A673 (cell line): ENCODE data around the gene PNKD. TPM values are rescaled to one million over a fixed set of nuclear protein-coding genes. Genes with fewer than 3 reads are reported as not detected.

Experiments used
- BruUV-seq: library from RNA; stranded (reverse); fragments of 400-500 nt; replicated peaks from 2 replicates; lab custom pipeline; 2021; lab: Mats Ljungman, UMichigan
- CTCF ChIA-PET: fragments of 300-600 bp; sonication (Branson Sonifier 250); formaldehyde crosslinking; loops from one replicate; lab custom pipeline; 2022; ENCODE audit warnings: antibody characterized with exemption; lab: Charles Lee
- POLR2A ChIA-PET: fragments of 300-600 bp; sonication (Branson Sonifier 250); formaldehyde crosslinking; loops from one replicate; lab custom pipeline; 2022; ENCODE audit warnings: antibody characterized with exemption; ENCODE audit not compliant: low non-redundant PET; lab: Charles Lee
- DNase-seq: peaks from one replicate; pipeline ENCODE4 v3.0.0-alpha.2; 2015; ENCODE audit warnings: low spot score
- H3K27ac ChIP-seq: fragments of 200-600 bp; sonication (generic); 2 replicates; pipeline ENCODE4 v1.5.1; 2016; ENCODE audit warnings: mixed run types, low read depth, mild to moderate bottlenecking, mixed read lengths, antibody characterized with exemption, low read length; ENCODE audit not compliant: poor library complexity, severe bottlenecking
- H3K27me3 ChIP-seq: fragments of 200-600 bp; sonication (generic); replicated peaks from 2 replicates; pipeline ENCODE4 v1.6.1; 2017; ENCODE audit warnings: mixed run types, low read depth, mild to moderate bottlenecking, mixed read lengths, antibody characterized with exemption, low read length; ENCODE audit not compliant: insufficient read depth, poor library complexity
- H3K36me3 ChIP-seq: fragments of 200-600 bp; sonication (generic); 2 replicates; pipeline ENCODE4 v1.6.1; 2016; ENCODE audit warnings: mixed run types, mild to moderate bottlenecking, mixed read lengths, antibody characterized with exemption, low read length; ENCODE audit not compliant: insufficient read depth, poor library complexity, severe bottlenecking
- H3K4me1 ChIP-seq: fragments of 200-600 bp; sonication (generic); 2 replicates; pipeline ENCODE4 v1.6.1; 2017; ENCODE audit warnings: mixed run types, mild to moderate bottlenecking, mixed read lengths, antibody characterized with exemption, low read length; ENCODE audit not compliant: insufficient read depth, poor library complexity, severe bottlenecking
- H3K4me3 ChIP-seq: fragments of 200-600 bp; sonication (generic); 2 replicates; pipeline ENCODE4 v1.5.1; 2016; ENCODE audit warnings: low read depth, mixed run types, mild to moderate bottlenecking, mixed read lengths, low read length; ENCODE audit not compliant: poor library complexity, severe bottlenecking
- H3K9me3 ChIP-seq: fragments of 200-600 bp; sonication (generic); 2 replicates; pipeline ENCODE4 v1.6.1; 2016; ENCODE audit warnings: mixed run types, low read depth, mild to moderate bottlenecking, mixed read lengths, antibody characterized with exemption, low read length; ENCODE audit not compliant: poor library complexity, severe bottlenecking
- EZH2 ChIP-seq: fragments of 200-600 bp; sonication (generic); IDR thresholded peaks from 2 replicates; pipeline ENCODE4 v1.6.1; 2017; ENCODE audit warnings: borderline replicate concordance, low read depth, mild to moderate bottlenecking, mixed read lengths, antibody characterized with exemption, low read length; ENCODE audit not compliant: poor library complexity, severe bottlenecking
- intact Hi-C: fragments of 100-400 bp; cut with micrococcal nuclease; formaldehyde crosslinking; loops from one replicate; pipeline ENCODE4 v1.10.0; 2022; ENCODE audit not compliant: unreplicated experiment
- total RNA-seq: library from RNA; stranded (reverse); gene quantifications from 2 replicates; pipeline ENCODE4 v1.2.3, GENCODE V29; 2021
- TF ChIP-seq, protein P1 (sequence below): fragments of 300-800, 200-600 bp; sonication (generic); conservative IDR thresholded peaks from 2 replicates; pipeline ENCODE4 v1.5.1; 2017; ENCODE audit warnings: low read depth, mild to moderate bottlenecking, antibody characterized with exemption, low read length, moderate library complexity, mixed read lengths

The PNKD gene
- total RNA-seq, 1 experiment from 2014 or later, result 36.7 TPM

DNA sequence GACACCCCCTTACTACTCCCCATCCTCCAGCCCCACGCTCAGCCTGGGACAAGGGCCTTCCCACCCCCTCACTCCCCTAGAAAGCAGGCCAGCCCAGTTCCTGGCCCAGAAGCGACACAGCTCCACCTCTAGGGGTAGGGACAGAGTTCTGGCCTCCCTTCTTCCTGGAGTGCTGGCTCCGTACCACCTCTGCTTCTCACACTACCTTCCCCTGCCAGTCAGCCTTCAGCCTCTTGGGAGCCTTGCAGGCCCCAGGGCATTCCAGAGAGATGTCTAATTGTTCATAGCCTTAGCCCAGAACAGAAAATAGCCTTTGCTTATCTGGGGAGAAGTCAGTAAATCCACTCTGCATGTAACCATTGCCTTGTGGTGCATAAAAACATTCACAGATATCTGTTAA is 73.3 kb downstream of the PNKD start:
- no peak for DNase-seq
- ChIA-PET CTCF (no interaction called here), POLR2A (no interaction called here)
- Histone ChIP-seq H3K27ac (no peak overlapping the region), H3K4me1 (peaks cover 10% of the 10 kb centered on the region), H3K27me3 (no peaks in the 10 kb centered on the region), H3K9me3 (no peaks in the 10 kb centered on the region), H3K4me3 (no peak overlapping the region), H3K36me3 (no peaks in the 10 kb centered on the region)
- TF ChIP-seq, protein P1, sequence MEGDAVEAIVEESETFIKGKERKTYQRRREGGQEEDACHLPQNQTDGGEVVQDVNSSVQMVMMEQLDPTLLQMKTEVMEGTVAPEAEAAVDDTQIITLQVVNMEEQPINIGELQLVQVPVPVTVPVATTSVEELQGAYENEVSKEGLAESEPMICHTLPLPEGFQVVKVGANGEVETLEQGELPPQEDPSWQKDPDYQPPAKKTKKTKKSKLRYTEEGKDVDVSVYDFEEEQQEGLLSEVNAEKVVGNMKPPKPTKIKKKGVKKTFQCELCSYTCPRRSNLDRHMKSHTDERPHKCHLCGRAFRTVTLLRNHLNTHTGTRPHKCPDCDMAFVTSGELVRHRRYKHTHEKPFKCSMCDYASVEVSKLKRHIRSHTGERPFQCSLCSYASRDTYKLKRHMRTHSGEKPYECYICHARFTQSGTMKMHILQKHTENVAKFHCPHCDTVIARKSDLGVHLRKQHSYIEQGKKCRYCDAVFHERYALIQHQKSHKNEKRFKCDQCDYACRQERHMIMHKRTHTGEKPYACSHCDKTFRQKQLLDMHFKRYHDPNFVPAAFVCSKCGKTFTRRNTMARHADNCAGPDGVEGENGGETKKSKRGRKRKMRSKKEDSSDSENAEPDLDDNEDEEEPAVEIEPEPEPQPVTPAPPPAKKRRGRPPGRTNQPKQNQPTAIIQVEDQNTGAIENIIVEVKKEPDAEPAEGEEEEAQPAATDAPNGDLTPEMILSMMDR, result no peak
- no peak for TF ChIP-seq EZH2
- BruUV-seq, result no TSS peak
- intact Hi-C loops, result no loop called here

DNA sequence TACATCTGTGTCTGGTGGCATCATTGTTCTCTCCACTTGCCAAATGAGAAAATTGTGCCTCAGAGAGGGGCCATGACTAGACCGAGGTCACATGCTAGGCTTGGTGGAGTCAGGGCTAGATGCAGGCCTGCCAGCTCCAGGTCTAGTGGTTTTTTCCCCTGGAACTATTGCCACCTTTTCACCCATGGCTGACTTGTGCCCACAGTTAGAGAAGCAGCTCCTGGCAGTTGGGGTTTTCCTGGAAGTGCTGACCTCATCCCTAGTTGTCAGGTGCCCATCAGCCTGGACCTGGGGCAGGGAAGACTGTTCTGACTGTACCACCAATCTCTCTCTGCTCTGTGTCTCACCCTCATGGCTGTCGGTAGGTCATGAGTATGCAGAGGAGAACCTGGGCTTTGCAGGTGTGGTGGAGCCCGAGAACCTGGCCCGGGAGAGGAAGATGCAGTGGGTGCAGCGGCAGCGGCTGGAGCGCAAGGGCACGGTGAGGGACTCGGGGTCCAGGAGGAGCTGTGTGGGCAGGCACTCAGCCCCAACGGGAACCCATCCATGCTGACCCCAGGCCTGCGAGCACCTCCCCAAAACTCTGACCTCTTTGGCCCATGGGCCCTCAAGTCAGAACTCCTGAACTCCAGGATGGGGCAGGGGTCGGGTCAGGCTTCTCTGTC is 73.9 kb downstream of the PNKD start:
- ChIA-PET CTCF (no interaction called here), POLR2A (no interaction called here)
- Histone ChIP-seq H3K36me3 (no peaks in the 10 kb centered on the region), H3K4me1 (peaks cover 10% of the 10 kb centered on the region), H3K27ac (no peak overlapping the region), H3K4me3 (no peak overlapping the region), H3K9me3 (no peaks in the 10 kb centered on the region), H3K27me3 (no peaks in the 10 kb centered on the region)
- BruUV-seq, result no TSS peak
- intact Hi-C loops, result no loop called here
- no peak for TF ChIP-seq EZH2
- TF ChIP-seq, protein P1, result no peak
- no peak for DNase-seq

DNA sequence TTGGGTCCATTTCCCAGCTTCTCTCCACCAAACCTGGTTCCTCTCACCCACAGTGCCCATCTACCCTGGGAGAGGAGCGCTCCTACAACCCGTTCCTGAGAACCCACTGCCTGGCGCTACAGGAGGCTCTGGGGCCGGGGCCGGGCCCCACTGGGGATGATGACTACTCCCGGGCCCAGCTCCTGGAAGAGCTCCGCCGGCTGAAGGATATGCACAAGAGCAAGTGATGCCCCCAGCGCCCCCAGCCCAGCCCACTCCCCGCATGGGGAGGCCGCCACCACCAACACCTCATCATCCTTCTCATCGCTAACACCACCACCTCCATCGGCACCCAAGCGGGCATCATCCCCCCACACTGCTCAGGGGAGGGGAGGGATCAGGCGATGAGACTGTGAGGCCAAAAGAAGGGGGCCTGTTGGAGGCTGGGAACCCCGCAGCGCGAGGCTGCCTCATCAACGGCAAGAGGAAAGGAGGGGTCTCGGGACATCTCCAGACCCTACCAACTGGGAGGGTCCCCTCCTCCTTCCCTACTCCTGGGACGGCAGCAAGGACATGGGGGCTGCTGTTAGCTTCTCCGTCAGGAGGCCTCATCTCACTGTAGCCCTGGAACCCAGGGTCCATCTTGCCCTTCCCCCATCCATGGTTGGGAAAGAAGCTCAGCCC is 74.6 kb downstream of the PNKD start:
- ChIA-PET POLR2A (no interaction called here), CTCF (no interaction called here)

More for the DNA sequence above, 74.6 kb downstream of the PNKD start:
- no peaks in the 10 kb centered on the region for H3K27me3 ChIP-seq
- H3K27ac ChIP-seq, result no peak overlapping the region
- no peak for DNase-seq
- H3K36me3 ChIP-seq, result no peaks in the 10 kb centered on the region
- intact Hi-C loops, result no loop called here
- TF ChIP-seq, protein P1, result no peak
- no peak for TF ChIP-seq EZH2
- no peaks in the 10 kb centered on the region for H3K9me3 ChIP-seq
- peaks cover 10% of the 10 kb centered on the region for H3K4me1 ChIP-seq
- H3K4me3 ChIP-seq, result no peak overlapping the region
- no TSS peak for BruUV-seq
